Breast epithelium (tissue), 3 donors: ENCODE results near the gene SNX21.

Experiments
- CTCF ChIP-seq, 3 donors: fragments of 450-650 bp; IDR thresholded peaks; one replicate each; pipeline ENCODE4 v1.5.1; 2016 to 2017; ENCODE audit warnings: antibody characterized with exemption in 3 of 3, mild to moderate bottlenecking in 3 of 3, moderate library complexity in 3 of 3
- POLR2A ChIP-seq: fragments of 450-650 bp; IDR thresholded peaks from one replicate; pipeline ENCODE4 v1.6.1; 2016; ENCODE audit warnings: antibody characterized with exemption, mild to moderate bottlenecking, moderate library complexity

DNA sequence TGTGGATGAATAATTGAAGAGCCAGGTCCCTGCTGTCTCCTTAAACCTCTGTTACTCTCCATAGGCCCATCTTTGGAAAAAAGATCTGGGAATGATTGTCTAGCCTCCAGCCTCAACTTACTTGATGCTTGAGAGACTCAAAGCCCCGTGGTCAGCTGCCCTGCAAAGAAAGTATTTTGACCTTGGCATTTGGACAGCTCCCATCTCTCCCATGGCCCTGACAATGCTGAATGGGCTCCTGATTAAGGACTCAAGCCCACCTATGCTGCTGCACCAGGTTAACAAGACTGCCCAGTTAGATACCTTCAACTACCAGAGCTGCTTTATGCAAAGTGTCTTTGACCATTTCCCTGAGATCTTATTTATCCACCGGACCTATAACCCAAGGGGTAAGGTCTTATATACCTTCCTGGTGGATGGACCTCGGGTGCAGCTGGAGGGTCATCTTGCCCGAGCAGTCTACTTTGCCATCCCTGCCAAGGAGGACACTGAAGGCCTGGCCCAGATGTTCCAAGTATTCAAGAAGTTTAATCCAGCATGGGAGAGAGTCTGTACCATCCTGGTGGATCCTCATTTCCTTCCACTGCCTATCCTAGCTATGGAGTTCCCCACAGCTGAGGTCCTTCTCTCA is 49.0 kb downstream of the SNX21 start:
- no peak for TF ChIP-seq CTCF (IDR thresholded peaks at IDR 0.05)
- TF ChIP-seq POLR2A, result no peak
